AG10803 (cell line): Measurements from ENCODE around the gene PLA2G4B.

ENCODE experiments used
- DNase-seq: peaks from one replicate; pipeline ENCODE4 v3.0.0; 2010; ENCODE audit warnings: low read depth
- H3K4me3 ChIP-seq: 2 replicates; pipeline ENCODE4 v1.5.1; 2011; ENCODE audit warnings: mild to moderate bottlenecking, low read length, control low read depth
- TF ChIP-seq, protein P1 (sequence below): conservative IDR thresholded peaks from 2 replicates; pipeline ENCODE4 v1.5.1; 2011; ENCODE audit warnings: mild to moderate bottlenecking, low read length, control low read depth, inconsistent platforms

Gene PLA2G4B

DNA sequence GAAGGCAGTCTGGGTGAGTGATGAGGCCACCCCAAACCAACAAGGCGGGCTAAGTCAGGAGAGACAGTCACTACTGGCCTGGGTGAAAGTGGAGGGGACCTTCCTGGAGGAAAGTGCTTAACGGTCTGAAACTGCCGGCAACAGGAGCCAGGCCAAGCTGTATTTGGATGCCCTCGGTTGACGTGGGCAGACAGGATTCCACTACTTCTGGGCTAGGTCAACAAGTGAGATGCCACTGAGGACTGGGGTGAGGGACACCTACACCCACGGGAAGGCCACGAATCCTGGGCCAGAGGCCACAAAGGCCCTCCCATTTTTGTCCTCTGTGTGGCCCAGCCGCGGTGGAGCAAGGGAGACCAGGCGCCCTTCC lies 42.9 kb downstream of the PLA2G4B start:
- no peak for DNase-seq
- no peak overlapping the region for H3K4me3 ChIP-seq
- TF ChIP-seq, protein P1, sequence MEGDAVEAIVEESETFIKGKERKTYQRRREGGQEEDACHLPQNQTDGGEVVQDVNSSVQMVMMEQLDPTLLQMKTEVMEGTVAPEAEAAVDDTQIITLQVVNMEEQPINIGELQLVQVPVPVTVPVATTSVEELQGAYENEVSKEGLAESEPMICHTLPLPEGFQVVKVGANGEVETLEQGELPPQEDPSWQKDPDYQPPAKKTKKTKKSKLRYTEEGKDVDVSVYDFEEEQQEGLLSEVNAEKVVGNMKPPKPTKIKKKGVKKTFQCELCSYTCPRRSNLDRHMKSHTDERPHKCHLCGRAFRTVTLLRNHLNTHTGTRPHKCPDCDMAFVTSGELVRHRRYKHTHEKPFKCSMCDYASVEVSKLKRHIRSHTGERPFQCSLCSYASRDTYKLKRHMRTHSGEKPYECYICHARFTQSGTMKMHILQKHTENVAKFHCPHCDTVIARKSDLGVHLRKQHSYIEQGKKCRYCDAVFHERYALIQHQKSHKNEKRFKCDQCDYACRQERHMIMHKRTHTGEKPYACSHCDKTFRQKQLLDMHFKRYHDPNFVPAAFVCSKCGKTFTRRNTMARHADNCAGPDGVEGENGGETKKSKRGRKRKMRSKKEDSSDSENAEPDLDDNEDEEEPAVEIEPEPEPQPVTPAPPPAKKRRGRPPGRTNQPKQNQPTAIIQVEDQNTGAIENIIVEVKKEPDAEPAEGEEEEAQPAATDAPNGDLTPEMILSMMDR = no peak

DNA sequence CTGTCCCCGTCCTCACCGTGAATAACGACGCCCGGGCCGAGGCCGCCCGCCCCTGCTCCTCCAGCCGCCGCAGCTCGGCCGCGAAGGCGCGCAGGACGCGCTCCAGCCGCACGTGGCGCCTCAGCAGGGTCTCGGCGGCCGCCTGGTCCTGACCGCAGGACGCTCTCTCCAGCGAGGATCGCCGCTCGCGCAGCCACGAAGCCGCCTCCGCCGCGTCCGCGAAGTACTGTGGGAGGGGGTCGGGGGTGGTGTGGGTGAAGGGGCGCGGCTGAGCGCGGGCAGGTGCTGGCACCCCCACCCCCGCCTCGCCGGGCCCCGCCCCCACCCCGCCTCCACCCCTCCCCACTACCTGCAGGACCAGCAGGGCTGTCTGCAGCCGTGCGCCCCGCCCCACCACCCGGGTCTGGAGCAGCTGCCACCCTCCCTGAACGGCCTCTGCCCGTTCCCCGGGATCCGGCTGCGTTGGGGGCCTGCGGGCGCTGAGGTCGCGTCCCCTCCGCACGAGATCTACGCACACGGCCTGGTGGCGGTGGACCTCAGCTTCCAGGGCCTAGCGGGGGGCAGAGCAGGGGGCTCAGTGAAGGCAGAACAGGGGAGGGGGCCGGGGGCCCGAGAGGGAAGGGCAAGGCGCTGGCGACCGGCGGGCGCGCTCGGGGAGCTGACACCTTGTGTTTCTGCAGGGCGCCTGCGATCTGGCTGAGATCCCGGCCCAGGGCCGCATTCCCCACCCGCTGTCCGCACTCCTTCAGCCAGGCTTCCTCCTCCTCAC lies 43.5 kb downstream of the PLA2G4B start:
- TF ChIP-seq, protein P1 = no peak
- no peak for DNase-seq
- no peak overlapping the region for H3K4me3 ChIP-seq

DNA sequence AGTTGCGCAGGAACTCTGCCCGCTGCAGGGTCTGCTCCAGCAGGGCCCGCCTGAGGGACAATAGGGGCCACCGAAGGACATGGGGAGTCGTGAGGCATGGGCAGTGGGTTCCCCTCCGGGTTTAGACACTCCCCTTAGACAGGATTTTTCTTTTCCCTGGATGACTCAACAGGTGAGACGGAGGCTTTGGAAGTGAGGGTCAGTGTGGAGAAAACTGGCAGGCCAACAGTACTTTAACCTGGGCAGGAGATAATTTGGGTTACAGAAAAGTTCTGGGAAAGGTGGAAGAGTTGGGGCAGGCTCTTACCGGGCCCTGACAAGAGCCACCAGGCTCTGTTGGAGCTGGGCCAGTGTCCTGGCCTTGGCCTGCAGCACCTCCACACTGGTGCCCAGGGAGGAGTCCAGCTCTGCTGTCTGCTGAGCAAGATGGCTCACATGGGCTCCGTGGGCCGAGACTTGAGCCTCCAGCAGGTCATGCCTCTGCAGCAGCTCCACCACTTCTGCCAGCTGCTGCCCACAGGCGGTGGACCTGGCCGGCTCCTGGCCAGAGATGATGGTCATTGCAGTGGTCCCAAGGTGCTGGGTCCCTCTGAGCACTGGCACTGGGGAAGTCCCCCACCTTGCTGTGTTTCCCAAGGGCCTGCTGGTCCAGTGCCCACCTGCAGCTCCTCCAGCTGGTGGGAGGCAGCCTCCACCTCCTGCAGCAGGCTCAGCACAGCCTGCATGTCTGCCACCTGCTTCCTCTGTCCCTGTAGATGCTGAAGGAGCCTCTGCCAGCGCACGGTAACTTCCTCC lies 44.2 kb downstream of the PLA2G4B start:
- TF ChIP-seq, protein P1 = no peak
- no peak overlapping the region for H3K4me3 ChIP-seq
- no peak for DNase-seq

DNA sequence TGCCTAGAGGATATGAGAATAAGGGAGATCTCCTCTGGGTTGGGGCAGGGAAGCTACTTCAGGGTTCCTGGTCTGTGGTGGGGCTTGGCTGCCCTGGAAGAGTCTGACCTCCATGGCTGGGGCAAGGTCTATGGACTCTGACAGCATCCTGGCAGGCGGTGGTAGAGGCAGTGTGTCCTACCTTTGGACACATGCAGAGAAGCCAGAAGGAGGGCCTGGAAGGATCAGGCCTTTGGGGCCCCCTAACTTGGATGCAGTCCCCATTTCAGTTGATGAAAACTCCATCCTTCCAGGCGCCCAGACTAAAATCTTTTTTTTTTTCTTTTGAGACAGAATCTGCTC lies 44.8 kb downstream of the PLA2G4B start:
- H3K4me3 ChIP-seq = no peak overlapping the region
- TF ChIP-seq, protein P1 = no peak
- no peak for DNase-seq

DNA sequence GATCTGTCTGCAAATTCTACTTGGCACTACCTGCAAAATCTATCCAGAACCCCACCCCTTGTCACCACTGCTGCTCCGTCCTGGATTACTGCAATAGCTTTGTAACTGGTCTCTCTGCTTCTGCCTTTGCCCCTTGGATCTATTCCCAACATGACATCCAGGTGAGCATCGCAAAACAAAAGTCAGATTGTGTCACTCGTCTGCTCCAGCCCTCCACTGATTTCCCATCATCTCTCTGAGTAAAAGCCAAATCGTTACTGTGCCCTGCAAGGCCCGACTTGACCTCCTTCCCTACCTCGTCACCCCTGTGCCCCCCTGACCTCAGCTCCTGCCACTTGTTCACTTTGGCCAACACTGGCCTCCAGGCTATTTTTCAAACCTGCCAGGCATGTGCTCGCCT lies 45.8 kb downstream of the PLA2G4B start:
- H3K4me3 ChIP-seq = no peak overlapping the region
- TF ChIP-seq, protein P1 = no peak
- no peak for DNase-seq

DNA sequence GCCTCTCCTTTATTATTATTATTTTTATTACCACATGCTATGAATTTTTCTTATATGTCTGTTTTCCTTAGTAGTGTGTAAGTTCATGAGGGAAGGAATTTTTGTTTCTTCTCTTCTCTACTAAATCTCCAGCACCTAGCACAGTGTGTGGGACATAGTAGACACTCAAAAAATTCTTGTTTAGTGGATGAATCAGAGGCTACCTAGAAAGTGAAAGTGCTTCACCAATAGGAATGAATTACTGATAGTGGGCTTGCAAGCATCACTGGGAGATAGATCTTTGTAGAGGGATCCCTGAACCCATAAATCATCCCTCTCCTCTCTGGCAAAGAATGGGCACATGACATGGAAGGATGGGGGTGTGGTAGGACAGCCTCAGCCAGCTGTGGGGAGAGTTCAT lies 46.7 kb downstream of the PLA2G4B start:
- no peak overlapping the region for H3K4me3 ChIP-seq
- TF ChIP-seq, protein P1 = no peak
- no peak for DNase-seq

DNA sequence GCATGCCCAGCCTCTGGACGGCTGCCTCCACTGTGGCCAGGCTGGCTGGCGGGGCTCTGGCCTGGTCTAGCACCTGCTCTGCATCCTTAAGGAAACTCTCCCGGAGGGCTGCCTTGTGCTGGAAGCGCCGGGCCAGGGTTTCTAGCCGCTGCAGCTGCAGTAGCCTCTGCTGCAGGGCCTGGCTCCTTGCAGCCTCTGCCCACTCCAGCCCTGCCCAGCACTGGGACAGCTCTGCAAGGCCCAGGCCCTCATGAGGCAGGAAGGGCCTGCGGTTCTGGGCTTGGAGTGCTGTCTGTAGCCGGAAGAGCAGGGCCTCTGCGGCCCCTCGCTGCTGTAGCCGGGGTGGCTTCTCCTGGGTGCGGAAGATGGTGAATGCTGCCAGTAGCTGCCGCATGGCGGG lies 47.2 kb downstream of the PLA2G4B start:
- H3K4me3 ChIP-seq = no peak overlapping the region
- DNase-seq = no peak
- TF ChIP-seq, protein P1 = no peak
